HepG2 (cell line): ENCODE results near the gene FUT8.

ENCODE experiments used
- NPAS2 ChIP-seq: sonication (generic); formaldehyde crosslinking; IDR thresholded peaks from 2 replicates; pipeline ENCODE4 v1.8.0; 2022; ENCODE audit warnings: mild to moderate bottlenecking, missing genetic modification reagents, borderline replicate concordance
- THAP9 ChIP-seq: sonication (generic); formaldehyde crosslinking; IDR thresholded peaks from 2 replicates; pipeline ENCODE4; 2020; ENCODE audit warnings: missing genetic modification reagents, mild to moderate bottlenecking, borderline replicate concordance

- TF ChIP-seq NPAS2 (CRISPR knock-in tag), result no peak
- no peak for TF ChIP-seq THAP9 (CRISPR knock-in tag)
These were observed 211.2 kb downstream of the FUT8 start for GRCh38 chr14:65623759-65624158.
